WERI-Rb-1 (cell line): Measurements from ENCODE around the gene ADAMTS12.

Experiments used
- DNase-seq: peaks from one replicate; pipeline ENCODE4 v3.0.0-alpha.2; 2020
- H3K27ac ChIP-seq: fragments of 250-450 bp; sonication (Bioruptor Pico); 2 replicates; pipeline ENCODE4 v1.5.1; 2020; ENCODE audit warnings: mild to moderate bottlenecking, moderate library complexity
- H3K27me3 ChIP-seq: fragments of 250-450 bp; sonication (Bioruptor Pico); 2 replicates; pipeline ENCODE4 v1.5.1; 2021; ENCODE audit warnings: mild to moderate bottlenecking, low read depth, moderate library complexity; ENCODE audit not compliant: insufficient read depth, severe bottlenecking
- H3K36me3 ChIP-seq: fragments of 250-450 bp; sonication (Bioruptor Pico); 2 replicates; pipeline ENCODE4 v1.5.1; 2020; ENCODE audit warnings: mild to moderate bottlenecking, moderate library complexity
- H3K4me3 ChIP-seq: 2 replicates; pipeline ENCODE4 v1.5.1; 2011; ENCODE audit warnings: low read depth, mild to moderate bottlenecking, control low read depth, low read length
- H3K9me3 ChIP-seq: fragments of 250-450 bp; sonication (Bioruptor Pico); 2 replicates; pipeline ENCODE4 v1.5.1; 2021; ENCODE audit warnings: mild to moderate bottlenecking, moderate library complexity; ENCODE audit not compliant: severe bottlenecking
- CTCF ChIP-seq: IDR thresholded peaks from 2 replicates; pipeline ENCODE4 v1.5.1; 2011; ENCODE audit warnings: low read depth, mild to moderate bottlenecking, control low read depth, inconsistent platforms, low read length

The ADAMTS12 gene

GRCh38 chr5:33785571-33785970 is 106.2 kb downstream of the ADAMTS12 start:
- TF ChIP-seq CTCF = no peak
- H3K4me3 ChIP-seq = no peak overlapping the region
- DNase-seq = no peak
- no peak overlapping the region for H3K27ac ChIP-seq
- no peaks in the 10 kb centered on the region for H3K36me3 ChIP-seq
- H3K9me3 ChIP-seq = peaks cover 6% of the 10 kb centered on the region
- peaks cover 34% of the 10 kb centered on the region for H3K27me3 ChIP-seq

GRCh38 chr5:33781286-33781685 is 110.5 kb downstream of the ADAMTS12 start:
- no peak for TF ChIP-seq CTCF
- DNase-seq = no peak
- H3K4me3 ChIP-seq = no peak overlapping the region
- peaks cover 6% of the 10 kb centered on the region for H3K9me3 ChIP-seq
- H3K27ac ChIP-seq = no peak overlapping the region
- H3K27me3 ChIP-seq = peaks cover 5% of the 10 kb centered on the region
- no peaks in the 10 kb centered on the region for H3K36me3 ChIP-seq

GRCh38 chr5:33776151-33776660 is 115.6 kb downstream of the ADAMTS12 start:
- TF ChIP-seq CTCF = no peak
- H3K36me3 ChIP-seq = no peaks in the 10 kb centered on the region
- no peak for DNase-seq
- H3K27ac ChIP-seq = no peak overlapping the region
- no peak overlapping the region for H3K4me3 ChIP-seq
- H3K9me3 ChIP-seq = no peaks in the 10 kb centered on the region
- peaks cover 5% of the 10 kb centered on the region for H3K27me3 ChIP-seq

GRCh38 chr5:33774341-33774740 is 117.4 kb downstream of the ADAMTS12 start:
- Histone ChIP-seq H3K36me3 (no peaks in the 10 kb centered on the region), H3K27ac (no peak overlapping the region), H3K4me3 (no peak overlapping the region), H3K9me3 (no peaks in the 10 kb centered on the region), H3K27me3 (no peaks in the 10 kb centered on the region)
- no peak for DNase-seq
- TF ChIP-seq CTCF = no peak

- H3K4me3 ChIP-seq = no peak overlapping the region
- no peak for DNase-seq
- H3K36me3 ChIP-seq = no peaks in the 10 kb centered on the region
These were observed 119.4 kb downstream of the ADAMTS12 start for GRCh38 chr5:33772380-33772897.

More at GRCh38 chr5:33772380-33772897, 119.4 kb downstream of the ADAMTS12 start:
- TF ChIP-seq CTCF = no peak
- Histone ChIP-seq H3K27me3 (no peaks in the 10 kb centered on the region), H3K9me3 (no peaks in the 10 kb centered on the region), H3K27ac (no peak overlapping the region)
